OCI-LY1 (cell line): ENCODE measurements around the gene ABHD16A.

Experiments
- EZH2 ChIP-seq: fragments of 200-600 bp; sonication (generic), shearing (Covaris generic); IDR thresholded peaks from 2 replicates; pipeline ENCODE4 v1.8.0; 2017; ENCODE audit warnings: borderline replicate concordance, mixed run types, mild to moderate bottlenecking, antibody characterized with exemption, low read length, moderate library complexity, mixed read lengths
- TF ChIP-seq, protein P1 (sequence below): fragments of 200-600 bp; sonication (generic), shearing (Covaris generic); IDR thresholded peaks from 2 replicates; pipeline ENCODE4 v1.5.1; 2017; ENCODE audit warnings: mild to moderate bottlenecking, antibody characterized with exemption, low read length, moderate library complexity, mixed read lengths

DNA sequence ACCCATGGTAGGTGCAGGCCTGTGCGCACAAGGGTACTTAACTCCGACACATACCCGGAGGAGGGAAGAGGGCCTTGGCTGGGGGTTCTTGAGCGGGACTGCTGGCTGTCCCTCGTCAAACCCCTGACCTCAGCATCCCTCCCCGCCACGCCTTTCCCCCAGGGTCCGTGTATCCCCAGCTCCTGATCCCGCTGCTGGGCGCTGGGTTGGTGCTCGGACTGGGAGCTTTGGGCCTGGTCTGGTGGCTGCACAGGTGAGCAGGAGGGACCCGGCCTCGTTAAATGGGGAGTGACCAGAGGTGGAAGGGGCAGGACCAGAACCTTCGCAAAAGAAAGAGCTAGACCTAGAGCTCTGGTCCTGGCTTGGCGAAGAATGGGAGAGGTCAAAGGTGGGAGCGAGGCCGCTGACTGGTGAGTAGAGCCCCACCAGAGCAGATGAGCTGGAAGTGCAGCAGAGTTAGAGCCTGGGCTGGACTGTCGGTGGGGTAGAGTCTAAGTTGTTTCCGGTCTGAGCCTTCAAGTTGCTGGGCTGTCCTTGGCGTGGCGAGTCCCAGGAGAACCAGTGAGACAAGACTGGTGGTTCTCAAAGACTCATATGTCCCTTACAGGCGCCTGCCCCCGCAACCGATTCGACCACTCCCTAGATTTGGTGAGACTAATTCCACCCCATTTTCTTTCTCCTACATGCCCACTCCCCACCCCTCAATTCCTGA lies 21.0 kb upstream of the ABHD16A start:
- TF ChIP-seq, protein P1, sequence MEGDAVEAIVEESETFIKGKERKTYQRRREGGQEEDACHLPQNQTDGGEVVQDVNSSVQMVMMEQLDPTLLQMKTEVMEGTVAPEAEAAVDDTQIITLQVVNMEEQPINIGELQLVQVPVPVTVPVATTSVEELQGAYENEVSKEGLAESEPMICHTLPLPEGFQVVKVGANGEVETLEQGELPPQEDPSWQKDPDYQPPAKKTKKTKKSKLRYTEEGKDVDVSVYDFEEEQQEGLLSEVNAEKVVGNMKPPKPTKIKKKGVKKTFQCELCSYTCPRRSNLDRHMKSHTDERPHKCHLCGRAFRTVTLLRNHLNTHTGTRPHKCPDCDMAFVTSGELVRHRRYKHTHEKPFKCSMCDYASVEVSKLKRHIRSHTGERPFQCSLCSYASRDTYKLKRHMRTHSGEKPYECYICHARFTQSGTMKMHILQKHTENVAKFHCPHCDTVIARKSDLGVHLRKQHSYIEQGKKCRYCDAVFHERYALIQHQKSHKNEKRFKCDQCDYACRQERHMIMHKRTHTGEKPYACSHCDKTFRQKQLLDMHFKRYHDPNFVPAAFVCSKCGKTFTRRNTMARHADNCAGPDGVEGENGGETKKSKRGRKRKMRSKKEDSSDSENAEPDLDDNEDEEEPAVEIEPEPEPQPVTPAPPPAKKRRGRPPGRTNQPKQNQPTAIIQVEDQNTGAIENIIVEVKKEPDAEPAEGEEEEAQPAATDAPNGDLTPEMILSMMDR, result no peak
- TF ChIP-seq EZH2, result no peak
